ENCODE data around the gene TNKS1BP1.

DNA sequence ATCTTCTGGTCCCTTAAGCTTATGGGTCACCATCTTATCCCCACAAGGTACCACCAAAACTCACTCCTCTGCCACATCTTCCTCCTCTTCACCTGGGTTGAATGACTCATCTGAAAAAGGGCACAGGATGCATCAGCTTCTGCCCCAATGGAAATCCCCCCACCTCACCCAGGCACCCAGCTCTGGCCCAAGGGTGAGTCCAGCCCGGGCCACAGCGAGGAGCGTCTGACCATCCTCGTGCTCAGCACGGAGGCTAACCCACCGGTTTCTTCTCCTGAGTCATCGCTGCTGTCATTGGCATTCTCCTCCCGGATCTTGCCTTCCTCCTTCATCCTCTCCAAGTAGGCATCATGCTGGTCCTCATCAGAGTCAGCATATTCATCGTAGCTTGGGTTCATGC, 5.3 kb upstream of the TNKS1BP1 start:
- TF ChIP-seq, protein P1, sequence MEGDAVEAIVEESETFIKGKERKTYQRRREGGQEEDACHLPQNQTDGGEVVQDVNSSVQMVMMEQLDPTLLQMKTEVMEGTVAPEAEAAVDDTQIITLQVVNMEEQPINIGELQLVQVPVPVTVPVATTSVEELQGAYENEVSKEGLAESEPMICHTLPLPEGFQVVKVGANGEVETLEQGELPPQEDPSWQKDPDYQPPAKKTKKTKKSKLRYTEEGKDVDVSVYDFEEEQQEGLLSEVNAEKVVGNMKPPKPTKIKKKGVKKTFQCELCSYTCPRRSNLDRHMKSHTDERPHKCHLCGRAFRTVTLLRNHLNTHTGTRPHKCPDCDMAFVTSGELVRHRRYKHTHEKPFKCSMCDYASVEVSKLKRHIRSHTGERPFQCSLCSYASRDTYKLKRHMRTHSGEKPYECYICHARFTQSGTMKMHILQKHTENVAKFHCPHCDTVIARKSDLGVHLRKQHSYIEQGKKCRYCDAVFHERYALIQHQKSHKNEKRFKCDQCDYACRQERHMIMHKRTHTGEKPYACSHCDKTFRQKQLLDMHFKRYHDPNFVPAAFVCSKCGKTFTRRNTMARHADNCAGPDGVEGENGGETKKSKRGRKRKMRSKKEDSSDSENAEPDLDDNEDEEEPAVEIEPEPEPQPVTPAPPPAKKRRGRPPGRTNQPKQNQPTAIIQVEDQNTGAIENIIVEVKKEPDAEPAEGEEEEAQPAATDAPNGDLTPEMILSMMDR (IDR thresholded peaks at IDR 0.05), result no peak
- TF ChIP-seq EZH2phosphoT487 (IDR thresholded peaks at IDR 0.05), result no peak
- no peak for TF ChIP-seq EZH2 (IDR thresholded peaks at IDR 0.05)
